HG02763 (cell line): Measurements from ENCODE around the gene ANKZF1.

ENCODE experiments used
- ATAC-seq: cut with Tn5 transposase; IDR thresholded peaks from one replicate; pipeline ENCODE4 v1.9.1; 2021; ENCODE audit warnings: mild to moderate bottlenecking, moderate library complexity; ENCODE audit not compliant: unreplicated experiment

Gene ANKZF1

GRCh38 chr2:219279916-219280516 is 50.4 kb downstream of the ANKZF1 start:
- ATAC-seq, result no peak

GRCh38 chr2:219280651-219281050 is 51.0 kb downstream of the ANKZF1 start:
- ATAC-seq, result no peak

- ATAC-seq, result no peak
Observed at GRCh38 chr2:219281588-219281987, 52.0 kb downstream of the ANKZF1 start.

DNA sequence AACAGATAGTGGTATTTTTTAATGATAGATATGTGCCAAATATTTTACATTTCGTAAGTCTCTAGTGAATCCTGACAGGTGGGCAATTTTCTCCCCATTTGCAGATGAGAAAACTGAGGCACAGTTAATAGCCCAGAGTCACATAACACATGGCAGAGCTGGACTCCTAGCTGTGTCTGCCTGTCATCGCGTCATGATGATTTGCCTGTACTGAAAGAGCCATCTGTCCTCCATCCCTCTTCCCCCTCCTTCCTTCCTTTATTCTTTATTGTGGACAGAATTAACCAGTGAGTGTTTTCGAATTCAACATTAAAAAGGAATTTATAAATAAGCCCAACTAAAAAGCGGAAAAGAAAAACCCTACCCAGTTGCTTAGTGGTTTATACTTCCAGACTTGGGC is 52.8 kb downstream of the ANKZF1 start:
- ATAC-seq, result no peak

GRCh38 chr2:219282943-219283581 is 53.5 kb downstream of the ANKZF1 start:
- ATAC-seq, result no peak

DNA sequence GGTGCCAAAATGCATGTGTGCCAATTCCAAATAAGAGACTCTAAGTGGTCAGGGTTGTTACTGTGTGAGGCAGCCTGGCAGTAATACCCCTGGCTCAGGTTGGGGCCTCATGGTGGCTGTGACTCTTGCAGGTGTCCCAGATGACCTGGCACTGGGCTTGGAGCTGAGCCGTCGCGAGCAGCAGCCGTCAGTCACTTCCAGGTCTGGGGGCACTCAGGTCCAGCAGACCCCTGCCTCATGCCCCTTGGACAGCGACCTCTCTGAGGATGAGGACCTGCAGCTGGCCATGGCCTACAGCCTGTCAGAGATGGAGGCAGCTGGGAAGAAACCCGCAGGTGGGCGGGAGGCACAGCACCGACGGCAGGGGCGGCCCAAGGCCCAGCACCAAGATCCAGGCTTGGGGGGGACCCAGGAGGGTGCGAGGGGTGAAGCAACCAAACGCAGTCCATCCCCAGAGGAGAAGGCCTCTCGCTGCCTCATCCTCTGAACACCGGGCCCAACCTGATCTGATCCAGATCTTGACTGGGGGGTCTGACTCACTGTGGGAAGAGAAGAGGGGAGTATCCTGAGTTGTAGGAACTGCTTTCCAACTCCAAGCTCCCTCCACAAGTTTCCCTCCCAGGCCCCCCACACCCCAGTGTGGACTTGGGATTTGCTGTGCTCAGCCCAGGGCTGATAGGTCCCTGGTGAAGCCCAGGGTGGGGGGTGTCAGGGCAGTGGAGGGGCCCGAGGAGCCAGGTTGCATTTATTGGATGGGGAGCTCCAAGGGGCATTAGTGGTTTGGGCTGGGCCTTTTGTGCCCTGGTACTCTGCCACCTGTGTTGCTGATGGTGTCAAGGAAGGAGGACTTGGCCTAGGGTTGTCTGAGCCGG is 55.1 kb downstream of the ANKZF1 start:
- ATAC-seq, result no peak

DNA sequence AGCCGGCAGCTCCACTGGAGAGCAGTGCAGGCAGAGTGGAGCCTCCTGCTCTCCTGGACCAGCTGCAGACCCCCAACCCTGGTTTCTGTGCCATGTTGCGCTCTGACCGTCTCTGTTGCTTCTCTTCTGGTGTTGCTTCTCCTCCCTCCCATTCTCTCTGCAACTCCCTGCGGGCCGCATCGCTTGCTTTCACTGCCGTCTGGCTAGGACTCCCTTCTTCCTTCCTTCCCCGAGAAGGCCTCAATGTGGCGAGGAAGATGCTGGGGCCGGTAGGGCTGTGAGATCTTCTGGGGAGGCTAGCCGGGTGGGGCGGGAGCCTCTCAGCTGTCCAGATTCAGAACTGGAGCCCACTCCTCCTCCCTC is 55.7 kb downstream of the ANKZF1 start:
- ATAC-seq, result no peak

DNA sequence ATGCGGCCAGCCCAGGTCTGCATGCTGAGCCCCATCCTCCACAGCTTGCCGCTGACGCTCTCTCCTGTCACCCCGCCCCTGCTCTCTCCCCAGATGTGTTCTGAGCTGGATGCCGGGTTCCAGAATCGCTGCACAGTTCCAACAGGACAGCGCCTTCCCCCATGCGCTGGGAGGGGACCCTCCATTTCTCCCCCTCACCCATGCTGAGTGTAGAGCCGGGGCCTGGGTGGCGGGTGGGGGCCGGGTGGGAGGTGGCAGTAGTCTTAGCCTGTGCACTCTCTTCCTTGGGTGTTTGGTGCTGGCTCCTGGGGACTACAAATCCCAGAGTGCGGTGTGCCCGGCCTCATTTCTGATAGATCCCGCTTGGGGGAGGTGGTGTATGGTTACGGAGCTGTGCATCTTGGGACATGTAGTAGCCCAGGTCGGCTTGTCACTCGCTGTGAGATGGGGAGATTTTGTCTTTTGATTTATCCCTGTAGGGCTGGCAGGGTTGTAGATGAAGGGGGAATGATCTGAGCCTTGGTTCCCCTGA is 56.4 kb downstream of the ANKZF1 start:
- ATAC-seq, result no peak
